SU-DHL-6 (cell line): Measurements from ENCODE around the gene LRRC28.

Experiments
- EZH2phosphoT487 ChIP-seq: fragments of 200-600 bp; sonication (generic), shearing (Covaris generic); conservative IDR thresholded peaks from 2 replicates; pipeline ENCODE4 v1.6.1; 2018; ENCODE audit warnings: mild to moderate bottlenecking, antibody characterized with exemption, low read length, moderate library complexity, mixed read lengths
- TF ChIP-seq, protein P1 (sequence below): fragments of 200-600 bp; sonication (generic); IDR thresholded peaks from one replicate; pipeline ENCODE4 v1.5.1; 2017; ENCODE audit warnings: antibody characterized with exemption, mild to moderate bottlenecking, low read length, moderate library complexity; ENCODE audit not compliant: insufficient read depth, poor library complexity, severe bottlenecking

DNA sequence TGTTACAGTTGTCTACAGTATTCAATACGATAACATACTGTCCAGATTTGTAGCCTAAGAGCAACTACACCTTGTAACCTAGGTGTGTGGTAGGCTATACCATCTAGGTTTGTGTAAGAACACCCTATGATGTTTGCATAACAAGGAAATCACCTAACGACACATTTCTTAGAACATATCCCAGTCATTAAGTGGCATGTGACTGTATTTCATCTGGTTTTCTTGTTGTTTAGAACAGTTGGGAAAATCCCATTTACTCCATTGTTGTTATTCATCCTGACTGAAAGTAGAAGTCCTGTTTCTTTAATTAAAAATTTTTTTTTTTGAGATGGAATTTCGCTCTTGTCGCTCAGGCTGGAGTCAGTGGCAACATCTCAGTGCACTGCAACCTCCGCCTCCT is 31.3 kb downstream of the LRRC28 start:
- TF ChIP-seq, protein P1, sequence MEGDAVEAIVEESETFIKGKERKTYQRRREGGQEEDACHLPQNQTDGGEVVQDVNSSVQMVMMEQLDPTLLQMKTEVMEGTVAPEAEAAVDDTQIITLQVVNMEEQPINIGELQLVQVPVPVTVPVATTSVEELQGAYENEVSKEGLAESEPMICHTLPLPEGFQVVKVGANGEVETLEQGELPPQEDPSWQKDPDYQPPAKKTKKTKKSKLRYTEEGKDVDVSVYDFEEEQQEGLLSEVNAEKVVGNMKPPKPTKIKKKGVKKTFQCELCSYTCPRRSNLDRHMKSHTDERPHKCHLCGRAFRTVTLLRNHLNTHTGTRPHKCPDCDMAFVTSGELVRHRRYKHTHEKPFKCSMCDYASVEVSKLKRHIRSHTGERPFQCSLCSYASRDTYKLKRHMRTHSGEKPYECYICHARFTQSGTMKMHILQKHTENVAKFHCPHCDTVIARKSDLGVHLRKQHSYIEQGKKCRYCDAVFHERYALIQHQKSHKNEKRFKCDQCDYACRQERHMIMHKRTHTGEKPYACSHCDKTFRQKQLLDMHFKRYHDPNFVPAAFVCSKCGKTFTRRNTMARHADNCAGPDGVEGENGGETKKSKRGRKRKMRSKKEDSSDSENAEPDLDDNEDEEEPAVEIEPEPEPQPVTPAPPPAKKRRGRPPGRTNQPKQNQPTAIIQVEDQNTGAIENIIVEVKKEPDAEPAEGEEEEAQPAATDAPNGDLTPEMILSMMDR, result no peak
- no peak for TF ChIP-seq EZH2phosphoT487
